ENCODE data around the gene NANS.
"Not testable (repeated sequence)": the region's sequence is repeated elsewhere in the genome, so short reads cannot be mapped to it uniquely, and the experiment has no call there.

Gene NANS

DNA sequence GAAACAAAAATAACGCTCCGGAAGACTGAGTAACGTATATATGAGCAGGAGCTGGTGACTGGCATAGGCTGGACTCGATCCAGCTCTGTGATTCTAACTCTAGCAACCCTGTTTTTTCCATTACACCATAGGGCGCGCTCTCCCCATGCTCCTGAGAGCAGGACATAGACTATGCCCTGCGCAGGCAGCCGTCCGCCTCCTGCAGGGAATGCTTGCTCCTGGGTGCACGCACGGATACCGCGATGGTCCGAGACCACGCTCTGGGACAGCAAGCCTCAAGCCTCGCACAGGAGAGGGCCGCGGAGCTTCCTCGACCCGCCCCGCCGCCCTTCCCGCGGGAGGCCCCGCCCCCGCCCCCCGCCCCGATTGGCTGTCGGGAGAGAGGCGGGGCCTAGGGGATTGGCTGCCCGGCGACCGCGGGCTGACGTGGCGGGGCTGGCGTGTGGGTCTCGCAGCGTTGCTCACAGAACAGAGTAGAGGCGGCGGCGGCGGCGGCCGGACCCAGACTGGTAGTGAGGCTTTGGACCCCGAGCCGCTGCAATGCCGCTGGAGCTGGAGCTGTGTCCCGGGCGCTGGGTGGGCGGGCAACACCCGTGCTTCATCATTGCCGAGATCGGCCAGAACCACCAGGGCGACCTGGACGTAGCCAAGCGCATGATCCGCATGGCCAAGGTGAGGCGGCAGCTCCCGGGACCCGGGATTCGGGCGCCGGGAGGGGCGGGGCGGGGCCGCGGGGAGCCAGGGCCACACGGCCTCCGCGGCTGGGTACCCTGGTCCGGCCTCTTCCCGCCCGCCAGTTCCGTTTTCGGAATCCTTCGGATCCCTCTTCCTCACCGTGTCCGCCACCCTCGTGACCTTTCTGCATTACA is at the start of gene NANS:
NANS (plus strand) TSS at position 464 of the 869 bp plus-strand sequence; CDS start at position 541, 77 bp downstream.
- H3K27ac Mint-ChIP-seq, result peak within 1 kb of the TSS; percentile 97
- H3K9me3 Mint-ChIP-seq (ENCODE audit: low read depth), result no peaks in the 10 kb centered on the region
- H3K36me3 Mint-ChIP-seq, result peaks cover 6% of the 10 kb centered on the region
- H3K27me3 Mint-ChIP-seq, result no peaks in the 10 kb centered on the region
- peak within 1 kb of the TSS; percentile 99 for H3K4me3 Mint-ChIP-seq
- peaks cover 33% of the 10 kb centered on the region for H3K4me1 Mint-ChIP-seq (ENCODE audit: low read depth)

DNA sequence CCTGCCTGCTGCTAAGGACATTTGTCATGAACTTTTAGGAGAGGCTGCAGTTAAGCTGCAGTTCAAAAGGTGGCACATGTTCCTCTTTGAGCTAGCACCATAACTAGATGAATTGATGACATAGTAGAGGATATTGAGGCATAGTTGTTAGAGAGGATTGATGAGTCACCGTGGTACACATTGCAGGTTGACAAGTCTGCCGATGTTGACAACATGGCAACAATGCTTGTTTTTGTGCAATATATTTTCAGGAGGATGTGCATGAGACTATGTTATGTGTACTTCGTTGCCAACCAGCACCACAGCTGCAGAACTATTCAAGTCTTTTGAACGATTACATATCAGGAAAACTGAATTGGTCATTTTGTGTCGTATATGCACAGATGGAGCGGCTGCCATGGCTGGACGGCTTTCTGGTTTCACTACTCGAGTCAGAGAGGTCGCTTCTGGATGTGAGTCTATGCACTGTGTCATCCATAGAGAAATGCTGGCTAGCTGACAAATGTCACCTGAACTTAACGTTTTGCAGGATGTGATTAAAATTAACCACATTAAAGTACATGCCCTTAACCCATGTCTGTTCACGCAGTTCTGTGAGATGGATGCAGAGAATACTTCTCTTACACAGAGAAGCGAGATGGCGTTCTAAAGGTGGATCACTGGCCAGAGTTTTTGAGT is 49.1 kb upstream of the NANS start:
- Mint-ChIP-seq H3K4me1 (ENCODE audit: low read depth) (peaks cover 49% of the 10 kb centered on the region), H3K4me3 (no peak overlapping the region), H3K9me3 (ENCODE audit: low read depth) (no peaks in the 10 kb centered on the region), H3K36me3 (peaks cover 19% of the 10 kb centered on the region), H3K27ac (peak overlapping the region; percentile 58), H3K27me3 (no peaks in the 10 kb centered on the region)

DNA sequence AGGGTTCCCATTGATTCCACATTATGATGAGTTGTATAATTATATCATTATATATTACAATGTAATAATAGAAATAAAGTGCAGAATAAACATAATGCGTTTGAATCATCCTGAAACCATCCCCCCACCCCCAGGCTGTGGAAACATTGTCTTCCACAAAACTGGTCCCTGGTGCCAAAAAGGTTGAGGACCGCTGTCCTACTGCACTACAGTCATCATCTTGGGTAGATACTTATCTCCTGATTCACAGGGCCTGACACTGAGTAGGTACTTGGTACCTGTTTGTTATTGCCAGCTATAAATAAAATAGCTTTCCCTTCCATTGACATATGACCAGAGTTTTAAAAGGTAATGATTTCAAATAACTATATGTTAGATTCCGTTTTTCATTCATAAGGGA is 47.8 kb upstream of the NANS start:
- Mint-ChIP-seq H3K27me3 (no peaks in the 10 kb centered on the region), H3K36me3 (peaks cover 19% of the 10 kb centered on the region), H3K4me1 (ENCODE audit: low read depth) (peaks cover 42% of the 10 kb centered on the region), H3K27ac (no peak overlapping the region), H3K4me3 (no peak overlapping the region), H3K9me3 (ENCODE audit: low read depth) (no peaks in the 10 kb centered on the region)

GRCh38 chr9:98009437-98009836 is 47.1 kb upstream of the NANS start:
- no peaks in the 10 kb centered on the region for H3K9me3 Mint-ChIP-seq (ENCODE audit: low read depth)
- peak overlapping the region; percentile 68 for H3K27ac Mint-ChIP-seq
- H3K27me3 Mint-ChIP-seq, result no peaks in the 10 kb centered on the region
- H3K36me3 Mint-ChIP-seq, result peaks cover 19% of the 10 kb centered on the region
- H3K4me3 Mint-ChIP-seq, result no peak overlapping the region
- peaks cover 40% of the 10 kb centered on the region for H3K4me1 Mint-ChIP-seq (ENCODE audit: low read depth)

- H3K9me3 Mint-ChIP-seq (ENCODE audit: low read depth), result no peaks in the 10 kb centered on the region
- peak overlapping the region; percentile 68 for H3K27ac Mint-ChIP-seq
- peaks cover 21% of the 10 kb centered on the region for H3K36me3 Mint-ChIP-seq
- H3K27me3 Mint-ChIP-seq, result no peaks in the 10 kb centered on the region
- H3K4me1 Mint-ChIP-seq (ENCODE audit: low read depth), result peaks cover 38% of the 10 kb centered on the region
- no peak overlapping the region for H3K4me3 Mint-ChIP-seq
Observed at GRCh38 chr9:98009936-98010335, 46.6 kb upstream of the NANS start.

DNA sequence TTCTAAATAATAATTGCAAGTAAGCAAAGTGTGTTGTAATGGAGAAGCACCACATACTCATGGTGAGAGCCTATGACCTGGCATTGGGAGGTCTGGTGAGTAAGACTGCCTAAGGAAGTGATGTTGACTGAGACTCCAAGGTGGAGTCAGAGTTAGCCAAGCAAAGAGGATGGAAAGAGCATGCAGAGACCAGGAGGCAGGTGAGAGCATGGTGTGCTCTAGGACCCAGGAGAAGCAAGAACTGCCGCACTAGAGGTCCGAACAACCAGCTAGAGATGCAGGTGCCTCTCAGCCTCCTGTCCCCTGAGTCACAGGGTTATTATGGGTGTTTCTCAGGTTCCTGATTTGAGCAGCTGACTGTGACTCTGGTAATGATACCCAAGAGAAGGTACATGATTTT is 46.1 kb upstream of the NANS start:
- no peaks in the 10 kb centered on the region for H3K9me3 Mint-ChIP-seq (ENCODE audit: low read depth)
- no peaks in the 10 kb centered on the region for H3K27me3 Mint-ChIP-seq
- H3K4me3 Mint-ChIP-seq, result no peak overlapping the region
- no peak overlapping the region for H3K27ac Mint-ChIP-seq
- H3K36me3 Mint-ChIP-seq, result peaks cover 21% of the 10 kb centered on the region
- H3K4me1 Mint-ChIP-seq (ENCODE audit: low read depth), result peaks cover 38% of the 10 kb centered on the region

DNA sequence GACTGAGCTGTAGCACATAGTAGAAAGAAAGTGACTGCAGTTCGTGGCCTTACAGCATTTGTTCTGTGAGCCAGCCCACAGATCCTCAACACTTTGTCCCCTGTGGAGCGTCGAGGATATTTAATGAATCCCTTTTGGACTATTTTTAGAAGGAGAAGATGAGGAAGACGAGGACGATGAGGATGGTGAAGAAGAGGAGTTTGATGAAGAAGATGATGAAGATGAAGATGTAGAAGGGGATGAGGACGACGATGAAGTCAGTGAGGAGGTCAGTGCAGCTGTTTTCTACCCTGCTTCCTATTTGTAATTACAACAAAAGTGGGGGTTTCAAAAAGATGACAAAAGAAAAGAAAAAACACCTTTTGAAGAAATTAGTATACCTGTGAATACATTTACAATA is 45.4 kb upstream of the NANS start:
- H3K9me3 Mint-ChIP-seq (ENCODE audit: low read depth), result no peaks in the 10 kb centered on the region
- peak overlapping the region; percentile 72 for H3K27ac Mint-ChIP-seq
- no peaks in the 10 kb centered on the region for H3K27me3 Mint-ChIP-seq
- peaks cover 20% of the 10 kb centered on the region for H3K36me3 Mint-ChIP-seq
- H3K4me1 Mint-ChIP-seq (ENCODE audit: low read depth), result peaks cover 32% of the 10 kb centered on the region
- H3K4me3 Mint-ChIP-seq, result no peak overlapping the region

- Mint-ChIP-seq H3K27ac (no peak overlapping the region), H3K4me1 (ENCODE audit: low read depth) (no peaks in the 10 kb centered on the region), H3K36me3 (peaks cover 9% of the 10 kb centered on the region), H3K4me3 (no peak overlapping the region), H3K9me3 (ENCODE audit: low read depth) (no peaks in the 10 kb centered on the region), H3K27me3 (no peaks in the 10 kb centered on the region)
Observed at GRCh38 chr9:98016137-98016680, 40.3 kb upstream of the NANS start.

DNA sequence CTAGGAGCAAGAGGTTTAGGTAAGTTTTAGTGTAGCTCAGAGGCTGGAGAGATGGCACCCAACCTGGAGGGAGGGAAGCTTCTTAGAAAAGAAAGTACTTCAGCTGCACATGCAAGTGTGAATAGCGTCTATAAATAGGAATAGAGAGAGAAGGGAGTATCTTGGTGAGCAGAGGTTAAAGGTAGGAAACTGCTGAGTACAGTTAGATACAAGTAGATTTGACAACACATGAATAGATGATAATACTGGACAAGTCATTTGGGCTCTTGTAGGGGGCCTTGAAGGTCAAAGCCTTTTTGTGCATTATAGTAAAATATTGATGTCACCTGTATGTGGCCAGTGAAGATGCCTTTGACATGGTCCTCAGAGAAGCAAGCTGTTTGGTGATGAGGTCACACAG is 39.2 kb upstream of the NANS start:
- H3K36me3 Mint-ChIP-seq, result peaks cover 9% of the 10 kb centered on the region
- no peaks in the 10 kb centered on the region for H3K9me3 Mint-ChIP-seq (ENCODE audit: low read depth)
- no peaks in the 10 kb centered on the region for H3K4me1 Mint-ChIP-seq (ENCODE audit: low read depth)
- H3K27ac Mint-ChIP-seq, result peak overlapping the region; percentile 29
- H3K27me3 Mint-ChIP-seq, result no peaks in the 10 kb centered on the region
- H3K4me3 Mint-ChIP-seq, result no peak overlapping the region

DNA sequence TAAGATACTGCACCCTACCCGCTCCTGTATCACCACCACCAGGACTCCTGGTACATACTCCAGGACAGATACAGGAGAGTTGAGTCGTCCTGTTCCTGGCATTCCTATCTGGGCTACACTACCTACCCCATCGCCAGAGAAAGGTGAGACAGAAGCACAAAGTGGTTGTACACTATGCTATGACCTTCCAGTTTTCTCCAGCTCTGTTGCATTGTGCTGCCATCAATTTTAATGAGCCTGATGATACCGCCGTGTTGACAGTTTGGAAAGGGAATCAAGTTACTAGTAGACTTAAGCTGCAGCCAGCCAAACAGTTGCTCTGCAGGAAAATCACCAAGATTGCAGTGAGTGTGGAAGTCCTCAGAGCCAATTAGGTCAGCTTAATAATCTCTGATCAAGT is 38.2 kb upstream of the NANS start:
- no peaks in the 10 kb centered on the region for H3K27me3 Mint-ChIP-seq
- no peaks in the 10 kb centered on the region for H3K9me3 Mint-ChIP-seq (ENCODE audit: low read depth)
- H3K36me3 Mint-ChIP-seq, result peaks cover 9% of the 10 kb centered on the region
- no peaks in the 10 kb centered on the region for H3K4me1 Mint-ChIP-seq (ENCODE audit: low read depth)
- no peak overlapping the region for H3K27ac Mint-ChIP-seq
- no peak overlapping the region for H3K4me3 Mint-ChIP-seq

- Mint-ChIP-seq H3K4me3 (no peak overlapping the region), H3K36me3 (peaks cover 9% of the 10 kb centered on the region), H3K9me3 (ENCODE audit: low read depth) (no peaks in the 10 kb centered on the region), H3K27ac (no peak overlapping the region), H3K27me3 (no peaks in the 10 kb centered on the region), H3K4me1 (ENCODE audit: low read depth) (no peaks in the 10 kb centered on the region)
Observed at GRCh38 chr9:98019098-98019497, 37.4 kb upstream of the NANS start.

GRCh38 chr9:98019869-98020268 is 36.7 kb upstream of the NANS start:
- H3K4me1 Mint-ChIP-seq (ENCODE audit: low read depth); H3K9me3 Mint-ChIP-seq (ENCODE audit: low read depth); H3K36me3 Mint-ChIP-seq; H3K27ac Mint-ChIP-seq; H3K4me3 Mint-ChIP-seq; H3K27me3 Mint-ChIP-seq: not testable (repeated sequence)

GRCh38 chr9:98020476-98021145 is 35.9 kb upstream of the NANS start:
- Mint-ChIP-seq H3K4me3 (no peak overlapping the region), H3K27ac (peak overlapping the region; percentile 47), H3K36me3 (peaks cover 10% of the 10 kb centered on the region), H3K4me1 (ENCODE audit: low read depth) (no peaks in the 10 kb centered on the region), H3K27me3 (no peaks in the 10 kb centered on the region), H3K9me3 (ENCODE audit: low read depth) (no peaks in the 10 kb centered on the region)

DNA sequence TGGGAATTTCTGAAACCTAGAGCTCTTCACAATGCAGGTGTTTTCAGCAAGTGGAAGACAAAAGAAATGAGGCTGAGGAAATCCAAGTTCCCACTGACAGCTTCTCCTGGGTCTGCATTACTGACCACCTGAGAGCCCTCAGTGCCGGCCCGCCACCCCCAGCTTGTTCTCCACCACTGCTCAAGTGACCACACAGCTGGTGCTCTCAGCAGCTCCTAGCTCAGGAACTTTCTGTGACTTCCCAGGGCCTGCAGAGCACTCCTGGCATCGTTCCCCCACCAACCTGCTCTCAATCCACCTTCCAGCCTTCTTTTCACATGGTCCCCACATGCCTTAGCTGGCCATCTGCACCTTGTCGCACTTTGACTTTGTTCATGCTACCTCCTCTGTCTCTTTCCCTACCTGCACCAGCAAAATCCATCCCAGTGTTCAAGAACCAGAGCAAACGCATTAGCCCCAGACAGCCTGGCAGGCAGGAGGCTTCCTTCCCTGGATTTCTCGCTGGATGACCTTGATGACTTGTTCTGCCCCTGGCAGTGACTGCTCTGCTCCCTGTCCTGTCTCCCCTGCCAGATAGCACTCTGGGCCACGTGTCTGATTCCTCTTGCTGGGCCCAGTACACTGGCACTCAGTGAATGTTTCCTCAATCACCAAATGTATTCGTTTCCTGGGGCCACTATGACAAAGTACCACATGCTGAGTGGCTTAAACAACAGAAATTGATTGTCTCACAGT is 35.1 kb upstream of the NANS start:
- H3K27ac Mint-ChIP-seq, result no peak overlapping the region
- no peaks in the 10 kb centered on the region for H3K4me1 Mint-ChIP-seq (ENCODE audit: low read depth)
- no peak overlapping the region for H3K4me3 Mint-ChIP-seq
- H3K27me3 Mint-ChIP-seq, result no peaks in the 10 kb centered on the region
- H3K36me3 Mint-ChIP-seq, result peaks cover 5% of the 10 kb centered on the region
- no peaks in the 10 kb centered on the region for H3K9me3 Mint-ChIP-seq (ENCODE audit: low read depth)
